Upper lobe of left lung (tissue), 4 donors: Measurements from ENCODE around the gene NOS1AP.

Experiments used
- POLR2A ChIP-seq, 4 donors: fragments of 450-650 bp; IDR thresholded peaks; one replicate each; pipeline ENCODE4 v1.5.1; 2016 to 2017; ENCODE audit warnings: antibody characterized with exemption in 4 of 4, mild to moderate bottlenecking in 2 of 4
- TF ChIP-seq, protein P1 (sequence below), 6 experiments: fragments of 450-650 bp in 4 of 6; fragments of 200-600 bp in 2 of 6; sonication (generic) in 2 of 6; IDR thresholded peaks; one replicate each; pipeline ENCODE4 v1.5.1; 2016 to 2019; ENCODE audit warnings: antibody characterized with exemption in 6 of 6

DNA sequence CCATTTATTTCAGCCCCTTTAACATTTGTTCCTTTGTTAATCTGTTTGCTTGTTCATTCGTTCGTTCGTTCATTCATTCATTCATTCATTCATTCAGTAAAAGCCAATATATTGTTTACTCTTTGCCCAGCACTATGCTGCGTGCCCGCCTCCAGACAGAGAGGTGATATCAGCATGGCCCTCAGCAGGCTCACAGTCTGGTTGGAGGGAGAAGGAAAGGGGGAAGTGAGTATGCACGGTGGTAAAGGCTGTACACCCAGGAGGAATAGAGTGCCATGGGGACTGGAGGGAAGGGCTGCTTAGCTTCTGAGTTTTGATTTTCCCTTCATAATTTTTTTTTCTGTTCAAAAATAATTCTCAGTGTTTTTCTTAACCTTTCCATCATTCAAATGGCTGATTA lies 144.7 kb downstream of the NOS1AP start:
- TF ChIP-seq, protein P1, sequence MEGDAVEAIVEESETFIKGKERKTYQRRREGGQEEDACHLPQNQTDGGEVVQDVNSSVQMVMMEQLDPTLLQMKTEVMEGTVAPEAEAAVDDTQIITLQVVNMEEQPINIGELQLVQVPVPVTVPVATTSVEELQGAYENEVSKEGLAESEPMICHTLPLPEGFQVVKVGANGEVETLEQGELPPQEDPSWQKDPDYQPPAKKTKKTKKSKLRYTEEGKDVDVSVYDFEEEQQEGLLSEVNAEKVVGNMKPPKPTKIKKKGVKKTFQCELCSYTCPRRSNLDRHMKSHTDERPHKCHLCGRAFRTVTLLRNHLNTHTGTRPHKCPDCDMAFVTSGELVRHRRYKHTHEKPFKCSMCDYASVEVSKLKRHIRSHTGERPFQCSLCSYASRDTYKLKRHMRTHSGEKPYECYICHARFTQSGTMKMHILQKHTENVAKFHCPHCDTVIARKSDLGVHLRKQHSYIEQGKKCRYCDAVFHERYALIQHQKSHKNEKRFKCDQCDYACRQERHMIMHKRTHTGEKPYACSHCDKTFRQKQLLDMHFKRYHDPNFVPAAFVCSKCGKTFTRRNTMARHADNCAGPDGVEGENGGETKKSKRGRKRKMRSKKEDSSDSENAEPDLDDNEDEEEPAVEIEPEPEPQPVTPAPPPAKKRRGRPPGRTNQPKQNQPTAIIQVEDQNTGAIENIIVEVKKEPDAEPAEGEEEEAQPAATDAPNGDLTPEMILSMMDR (IDR thresholded peaks at IDR 0.05): no peak
- TF ChIP-seq POLR2A (IDR thresholded peaks at IDR 0.05): no peak
